RWPE1 (cell line): ENCODE measurements around the gene ATP6V1B1.

Source experiments
- CTCF ChIA-PET: fragments of 350-600 bp; sonication (Branson Sonifier 250); formaldehyde crosslinking; extraction: SDS; loops from one replicate; lab custom pipeline; 2021; lab: Yijun Ruan, JAX
- POLR2A ChIA-PET: fragments of 400-600 bp; formaldehyde crosslinking; extraction: SDS; loops from one replicate; lab custom pipeline; 2020; ENCODE audit warnings: antibody characterized with exemption; ENCODE audit not compliant: low non-redundant PET; lab: Yijun Ruan, JAX
- DNase-seq: peaks from one replicate; pipeline ENCODE4 v3.0.0; 2012; ENCODE audit warnings: low spot score
- H3K27ac ChIP-seq: fragments of 450-650 bp; 2 replicates; pipeline ENCODE4 v1.5.1; 2017
- TF ChIP-seq, protein P1 (sequence below): fragments of 450-650 bp; conservative IDR thresholded peaks from 2 replicates; pipeline ENCODE4 v1.5.1; 2017; ENCODE audit warnings: low read depth, mild to moderate bottlenecking

Gene ATP6V1B1

DNA sequence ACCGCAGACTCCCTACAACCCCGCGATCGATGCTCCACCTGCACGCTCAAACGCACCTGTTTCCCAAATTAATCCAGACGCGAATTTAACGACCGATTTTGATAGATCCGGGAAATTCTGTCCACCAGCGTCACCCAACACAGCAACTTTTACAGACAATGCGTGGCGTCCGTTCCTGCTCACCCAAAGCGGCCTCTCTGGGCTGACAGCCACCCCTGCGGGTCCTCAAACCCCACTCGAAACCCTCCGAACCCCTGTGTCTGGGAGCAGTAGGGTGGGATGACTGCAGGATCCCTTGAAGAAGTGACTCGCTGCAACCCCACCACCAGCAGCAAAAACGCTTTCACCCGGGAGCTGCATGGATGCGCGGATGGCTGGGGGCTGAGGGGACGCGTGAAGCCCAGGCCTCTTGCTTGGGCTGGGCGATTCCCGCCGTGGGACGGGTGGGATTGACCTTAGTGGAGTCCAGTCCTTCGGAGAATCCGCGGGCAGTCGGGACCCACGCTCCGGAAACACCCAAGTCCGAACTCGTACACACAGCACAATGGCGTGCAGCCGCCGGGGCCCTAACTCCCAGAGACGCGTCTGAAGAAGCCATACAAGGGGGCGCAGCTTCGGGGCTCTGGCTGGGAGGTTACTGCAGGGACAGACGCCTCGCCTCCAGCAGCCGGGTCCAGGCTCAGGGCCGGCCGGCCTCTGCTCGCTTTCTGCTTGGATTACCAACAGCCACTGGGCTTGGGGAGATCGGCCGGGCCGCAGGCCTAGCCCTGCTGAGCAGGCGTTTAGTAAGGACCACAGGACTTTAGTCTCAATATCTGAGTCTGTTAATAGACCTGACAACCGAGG lies 31.1 kb upstream of the ATP6V1B1 start:
- CTCF ChIA-PET = interaction anchor here (0.6 kb wide), 2 partner anchors 31 to 33 kb away, joined by 3 read pairs; partner anchors contain the start of gene ATP6V1B1
- POLR2A ChIA-PET = no interaction called here
- TF ChIP-seq, protein P1, sequence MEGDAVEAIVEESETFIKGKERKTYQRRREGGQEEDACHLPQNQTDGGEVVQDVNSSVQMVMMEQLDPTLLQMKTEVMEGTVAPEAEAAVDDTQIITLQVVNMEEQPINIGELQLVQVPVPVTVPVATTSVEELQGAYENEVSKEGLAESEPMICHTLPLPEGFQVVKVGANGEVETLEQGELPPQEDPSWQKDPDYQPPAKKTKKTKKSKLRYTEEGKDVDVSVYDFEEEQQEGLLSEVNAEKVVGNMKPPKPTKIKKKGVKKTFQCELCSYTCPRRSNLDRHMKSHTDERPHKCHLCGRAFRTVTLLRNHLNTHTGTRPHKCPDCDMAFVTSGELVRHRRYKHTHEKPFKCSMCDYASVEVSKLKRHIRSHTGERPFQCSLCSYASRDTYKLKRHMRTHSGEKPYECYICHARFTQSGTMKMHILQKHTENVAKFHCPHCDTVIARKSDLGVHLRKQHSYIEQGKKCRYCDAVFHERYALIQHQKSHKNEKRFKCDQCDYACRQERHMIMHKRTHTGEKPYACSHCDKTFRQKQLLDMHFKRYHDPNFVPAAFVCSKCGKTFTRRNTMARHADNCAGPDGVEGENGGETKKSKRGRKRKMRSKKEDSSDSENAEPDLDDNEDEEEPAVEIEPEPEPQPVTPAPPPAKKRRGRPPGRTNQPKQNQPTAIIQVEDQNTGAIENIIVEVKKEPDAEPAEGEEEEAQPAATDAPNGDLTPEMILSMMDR = no peak
- H3K27ac ChIP-seq = no peak overlapping the region
- no peak for DNase-seq

DNA sequence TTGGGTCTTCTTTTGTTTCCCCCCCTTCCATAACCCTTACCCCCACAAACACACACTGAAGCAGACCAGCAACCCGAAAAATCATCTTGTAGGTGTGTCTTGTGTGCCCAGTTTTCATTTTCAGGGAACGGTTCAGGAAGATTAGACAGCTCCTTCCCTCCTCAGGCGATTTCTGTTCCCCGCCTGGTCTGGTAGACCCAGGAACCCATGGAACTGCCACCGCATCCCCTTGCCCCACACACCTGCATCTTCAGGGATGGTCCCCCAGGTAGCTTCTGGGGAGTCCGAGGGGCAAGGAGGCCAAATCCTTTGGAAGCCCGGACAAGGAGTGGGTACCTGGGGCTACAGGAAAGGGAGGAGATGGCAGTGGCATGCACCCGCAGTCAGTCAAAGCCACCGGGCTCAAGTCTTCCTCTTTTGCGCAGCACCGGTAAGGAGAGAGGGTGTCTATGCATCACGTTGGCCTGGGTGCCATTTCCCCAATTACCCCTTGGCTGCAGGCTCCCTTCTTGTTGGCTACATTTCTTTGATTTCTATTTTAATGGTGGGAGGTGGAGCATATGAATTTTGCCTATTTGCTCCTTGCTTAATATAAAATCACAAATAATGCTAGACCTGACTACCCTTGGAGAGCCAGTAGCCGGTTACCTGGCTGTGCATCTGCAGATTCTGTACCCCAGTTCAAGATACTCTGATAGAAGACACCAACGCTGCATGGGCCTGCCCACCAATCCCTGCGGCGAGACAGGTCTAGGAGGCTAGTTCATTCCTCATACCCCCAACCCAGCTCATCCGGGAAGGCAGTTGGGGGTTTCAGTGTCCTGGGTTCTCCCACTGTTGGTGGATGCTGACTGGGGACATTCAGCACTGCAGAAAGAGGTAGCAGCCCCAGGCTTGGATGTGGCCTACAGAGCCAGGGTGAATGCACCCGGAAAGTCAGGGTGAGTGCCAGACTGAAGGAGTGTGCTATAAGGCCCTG lies 30.0 kb upstream of the ATP6V1B1 start:
- CTCF ChIA-PET = interaction anchor here (0.6 to 0.7 kb wide), 3 partner anchors 30 to 137 kb away, joined by 3 to 5 read pairs (median 3); partner anchors contain the start of gene ATP6V1B1
- POLR2A ChIA-PET = no interaction called here
- H3K27ac ChIP-seq = no peak overlapping the region
- DNase-seq = no peak
- TF ChIP-seq, protein P1 = no peak

DNA sequence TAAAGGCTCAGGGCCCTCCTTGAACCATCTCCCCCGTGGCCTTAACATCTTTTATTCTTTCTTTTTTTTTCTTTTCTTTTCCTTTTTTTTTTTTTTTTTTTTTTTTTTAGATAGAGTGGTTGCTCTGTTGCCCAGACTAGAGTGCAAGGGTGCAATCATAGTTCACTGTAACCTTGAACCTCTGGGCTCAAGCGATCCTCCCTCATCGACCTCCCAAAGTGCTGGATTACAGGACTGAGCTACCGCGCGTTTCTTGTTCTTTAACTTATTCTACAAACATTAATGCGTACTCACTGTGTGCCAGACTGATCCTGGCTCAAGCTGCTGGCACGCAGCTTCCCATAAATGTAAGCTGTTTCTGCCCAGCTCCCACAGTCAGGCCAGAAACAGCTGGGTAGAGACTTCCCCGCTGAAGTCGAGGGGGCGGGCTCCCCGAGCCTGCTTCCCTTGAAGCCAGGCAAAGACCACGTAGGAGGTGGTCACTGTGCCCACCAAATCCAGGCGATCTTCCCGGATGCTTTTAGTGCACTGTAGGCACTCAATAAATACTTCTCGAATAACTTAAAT lies 29.2 kb upstream of the ATP6V1B1 start:
- ChIA-PET POLR2A (no interaction called here), CTCF (no interaction called here)
- H3K27ac ChIP-seq = no peak overlapping the region
- TF ChIP-seq, protein P1 = no peak
- no peak for DNase-seq

DNA sequence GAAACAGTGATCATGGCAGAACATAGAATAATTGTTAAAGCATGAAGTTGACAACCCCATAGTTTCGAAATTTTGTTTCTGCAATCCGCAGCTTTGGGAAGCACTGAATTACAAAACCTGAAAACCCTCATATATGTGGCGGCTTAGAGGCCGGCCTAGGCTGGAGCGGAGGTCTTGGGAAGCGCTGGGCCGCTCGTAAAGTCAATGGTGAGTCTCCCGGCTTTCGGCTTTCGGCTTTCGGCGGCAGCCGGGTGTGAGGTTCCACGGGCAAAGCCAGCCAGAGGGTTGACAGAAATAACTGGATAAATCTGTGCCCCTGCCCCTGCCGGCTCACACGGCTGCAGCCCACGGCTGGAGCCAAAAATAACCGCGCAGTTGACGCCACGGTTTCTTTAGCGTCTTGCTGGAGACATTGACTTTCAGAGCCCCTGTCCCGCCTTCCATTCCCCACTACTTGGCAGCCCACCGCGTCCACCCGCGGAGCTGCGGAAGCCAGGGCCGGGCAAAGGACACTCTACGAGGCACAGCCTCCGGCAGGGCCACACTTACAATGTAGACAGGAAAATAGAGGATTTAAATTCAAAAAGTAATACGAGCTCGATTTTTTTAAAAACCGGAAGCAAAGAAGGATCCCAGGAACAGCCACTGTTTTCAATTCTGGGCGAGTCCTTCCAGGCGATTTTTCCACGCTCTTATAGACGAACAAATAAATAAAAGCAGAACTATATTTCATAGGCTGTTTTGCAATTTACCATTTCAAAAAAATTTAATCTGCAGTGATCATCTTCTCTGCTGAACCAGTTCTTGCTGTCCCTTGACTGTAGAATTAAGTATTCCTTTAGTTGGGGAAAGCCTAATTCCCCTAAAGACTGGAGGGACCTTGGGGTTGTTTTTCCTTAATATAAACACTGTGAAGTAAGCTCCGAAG lies 28.3 kb upstream of the ATP6V1B1 start:
- CTCF ChIA-PET = interaction anchor here (0.9 kb wide), 1 partner anchor 46 kb away, joined by 3 read pairs; no protein-coding TSS in a partner anchor
- DNase-seq = no peak
- H3K27ac ChIP-seq = no peak overlapping the region
- TF ChIP-seq, protein P1 = no peak
- POLR2A ChIA-PET = no interaction called here

DNA sequence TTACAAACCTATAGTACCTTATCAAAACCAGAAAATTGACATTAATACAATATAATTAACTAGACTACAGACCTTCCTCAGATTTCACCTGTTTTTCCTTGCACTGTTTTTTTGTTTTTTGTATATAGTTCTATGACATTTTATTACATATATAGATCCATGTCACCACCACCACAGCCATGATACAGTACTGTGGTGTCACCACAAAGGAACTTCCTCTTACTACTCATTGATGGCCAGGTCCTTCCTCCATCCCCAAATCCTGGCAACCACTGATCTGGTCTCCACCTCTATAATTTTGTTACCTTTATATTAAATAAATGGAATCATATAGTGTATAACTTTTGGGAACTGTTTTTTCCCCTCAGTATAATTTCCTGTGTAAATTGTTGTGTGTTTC lies 19.4 kb upstream of the ATP6V1B1 start:
- no peak overlapping the region for H3K27ac ChIP-seq
- POLR2A ChIA-PET = no interaction called here
- CTCF ChIA-PET = no interaction called here
- TF ChIP-seq, protein P1 = no peak
- no peak for DNase-seq
